Activated B cell treated with CpG ODN at 0.5 μM for 24 hours (primary cell): Measurements from ENCODE around the gene CHSY3. TPM values are rescaled to one million over a fixed set of nuclear protein-coding genes. Genes with fewer than 3 reads are reported as not detected.

Experiments
- ATAC-seq: fragments of 200-7000 bp; cut with Tn5 transposase; one replicate; pipeline ENCODE4 v1.10.0; 2021; ENCODE audit warnings: low read depth, mild to moderate bottlenecking, moderate library complexity
- CTCF ChIA-PET: fragments of 350-600 bp; sonication (Branson Sonifier 250); formaldehyde crosslinking; loops from one replicate; lab custom pipeline; 2021; ENCODE audit warnings: antibody characterized with exemption; lab: Charles Lee
- POLR2A ChIA-PET: fragments of 350-600 bp; sonication (Branson Sonifier 250); formaldehyde crosslinking; loops from one replicate; lab custom pipeline; 2021; ENCODE audit warnings: antibody characterized with exemption; lab: Charles Lee
- DNase-seq: peaks from one replicate; pipeline ENCODE4 v3.0.0; 2022
- H3K27ac Mint-ChIP-seq: one replicate; pipeline ENCODE4 v1.8.0; 2020; ENCODE audit warnings: mixed read lengths
- H3K27me3 Mint-ChIP-seq: one replicate; pipeline ENCODE4 v1.8.0; 2021; ENCODE audit warnings: mixed read lengths
- H3K36me3 Mint-ChIP-seq: one replicate; pipeline ENCODE4 v1.8.0; 2021; ENCODE audit warnings: low read depth, mixed read lengths
- H3K4me1 Mint-ChIP-seq: one replicate; pipeline ENCODE4 v1.8.0; 2021; ENCODE audit warnings: mixed read lengths
- H3K4me3 Mint-ChIP-seq: one replicate; pipeline ENCODE4 v1.8.0; 2020; ENCODE audit warnings: mild to moderate bottlenecking, mixed read lengths
- H3K9me3 Mint-ChIP-seq: one replicate; pipeline ENCODE4 v1.8.0; 2020; ENCODE audit warnings: mixed read lengths
- intact Hi-C: fragments of 100-400 bp; cut with micrococcal nuclease; formaldehyde crosslinking; loops from one replicate; pipeline ENCODE4 v1.15.1; 2024
- total RNA-seq: library from RNA; stranded (reverse); gene quantifications from 2 replicates; pipeline ENCODE4 v1.2.3, GENCODE V29; 2022
- TF ChIP-seq, protein P1 (sequence below): fragments of 200-600 bp; IDR thresholded peaks from one replicate; pipeline ENCODE4 v1.8.0; 2022; ENCODE audit warnings: antibody characterized with exemption, mild to moderate bottlenecking

Gene CHSY3
- total RNA-seq, 1 donor from 2014 or later, result not detected

DNA sequence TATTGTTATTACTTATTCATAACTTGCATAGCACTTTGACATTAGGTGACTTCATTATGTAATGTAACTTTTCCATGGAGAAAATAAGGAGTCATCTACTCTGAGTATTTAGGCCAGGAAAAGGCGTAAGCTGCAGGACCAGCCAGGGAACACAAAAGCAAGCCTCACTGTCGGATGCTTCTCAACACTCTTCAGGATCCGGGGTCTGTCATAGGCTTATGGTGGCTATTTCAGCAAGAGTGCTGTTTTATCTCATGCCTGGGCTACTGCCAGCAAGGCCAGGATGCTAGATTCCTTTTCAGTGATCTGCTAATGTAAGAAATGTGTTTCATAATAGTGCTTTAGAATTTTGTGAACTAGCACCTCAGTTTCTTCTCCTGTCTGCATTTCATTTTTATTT is 162.4 kb downstream of the CHSY3 start:
- TF ChIP-seq, protein P1, sequence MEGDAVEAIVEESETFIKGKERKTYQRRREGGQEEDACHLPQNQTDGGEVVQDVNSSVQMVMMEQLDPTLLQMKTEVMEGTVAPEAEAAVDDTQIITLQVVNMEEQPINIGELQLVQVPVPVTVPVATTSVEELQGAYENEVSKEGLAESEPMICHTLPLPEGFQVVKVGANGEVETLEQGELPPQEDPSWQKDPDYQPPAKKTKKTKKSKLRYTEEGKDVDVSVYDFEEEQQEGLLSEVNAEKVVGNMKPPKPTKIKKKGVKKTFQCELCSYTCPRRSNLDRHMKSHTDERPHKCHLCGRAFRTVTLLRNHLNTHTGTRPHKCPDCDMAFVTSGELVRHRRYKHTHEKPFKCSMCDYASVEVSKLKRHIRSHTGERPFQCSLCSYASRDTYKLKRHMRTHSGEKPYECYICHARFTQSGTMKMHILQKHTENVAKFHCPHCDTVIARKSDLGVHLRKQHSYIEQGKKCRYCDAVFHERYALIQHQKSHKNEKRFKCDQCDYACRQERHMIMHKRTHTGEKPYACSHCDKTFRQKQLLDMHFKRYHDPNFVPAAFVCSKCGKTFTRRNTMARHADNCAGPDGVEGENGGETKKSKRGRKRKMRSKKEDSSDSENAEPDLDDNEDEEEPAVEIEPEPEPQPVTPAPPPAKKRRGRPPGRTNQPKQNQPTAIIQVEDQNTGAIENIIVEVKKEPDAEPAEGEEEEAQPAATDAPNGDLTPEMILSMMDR, result no peak
- Mint-ChIP-seq H3K4me3 (no peak overlapping the region), H3K4me1 (no peaks in the 10 kb centered on the region), H3K9me3 (no peaks in the 10 kb centered on the region), H3K27ac (no peak overlapping the region), H3K27me3 (no peaks in the 10 kb centered on the region), H3K36me3 (no peaks in the 10 kb centered on the region)
- ATAC-seq (no peak), DNase-seq (no peak)
- CTCF ChIA-PET, result no interaction called here
- POLR2A ChIA-PET, result no interaction called here
- intact Hi-C loops, result no loop called here

DNA sequence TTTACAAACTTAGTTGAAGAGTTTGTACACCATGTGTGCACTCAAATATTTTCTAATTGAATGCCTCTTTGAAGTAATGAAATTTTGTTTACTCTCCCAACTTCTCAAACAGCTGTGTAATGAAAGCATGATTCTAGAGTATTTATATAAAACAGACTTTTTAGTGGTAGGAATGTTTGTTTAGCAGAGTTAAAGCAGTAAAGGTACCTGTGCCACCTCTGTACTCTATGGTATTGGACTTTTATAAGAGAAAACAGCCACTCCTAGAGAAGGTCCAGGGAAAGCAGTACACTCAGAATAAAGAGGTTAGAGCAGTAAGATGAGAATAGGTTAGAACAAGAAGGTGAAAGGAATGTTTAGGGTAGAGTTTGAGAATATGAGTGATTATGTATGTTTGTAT is 163.1 kb downstream of the CHSY3 start:
- Mint-ChIP-seq H3K4me1 (no peaks in the 10 kb centered on the region), H3K9me3 (no peaks in the 10 kb centered on the region), H3K4me3 (no peak overlapping the region), H3K27ac (no peak overlapping the region), H3K36me3 (no peaks in the 10 kb centered on the region), H3K27me3 (no peaks in the 10 kb centered on the region)
- no peak for ATAC-seq
- TF ChIP-seq, protein P1, result no peak
- DNase-seq, result no peak
- intact Hi-C loops, result no loop called here
- ChIA-PET CTCF (no interaction called here), POLR2A (no interaction called here)

DNA sequence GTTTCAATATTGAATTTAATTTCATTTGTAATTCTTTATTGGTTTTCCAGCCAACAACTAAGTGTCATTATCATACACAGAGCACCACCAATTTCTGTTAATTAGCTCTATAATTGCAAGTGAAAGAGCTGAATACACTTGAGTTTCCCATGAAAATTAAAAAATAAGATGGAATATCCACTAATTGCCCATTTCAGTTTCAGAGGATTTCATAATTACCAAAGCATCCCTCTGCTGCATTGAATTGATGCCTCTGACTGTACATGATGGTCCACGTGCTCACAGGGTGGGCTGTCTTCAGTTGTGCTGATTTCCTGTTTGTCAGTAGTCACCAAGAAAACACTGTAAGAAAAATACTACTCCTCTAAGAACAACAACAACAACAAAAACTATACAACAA is 163.8 kb downstream of the CHSY3 start:
- intact Hi-C loops, result no loop called here
- Mint-ChIP-seq H3K9me3 (no peaks in the 10 kb centered on the region), H3K4me1 (no peaks in the 10 kb centered on the region), H3K4me3 (no peak overlapping the region), H3K27ac (no peak overlapping the region), H3K27me3 (no peaks in the 10 kb centered on the region), H3K36me3 (no peaks in the 10 kb centered on the region)
- ATAC-seq (no peak), DNase-seq (no peak)
- TF ChIP-seq, protein P1, result no peak
- CTCF ChIA-PET, result no interaction called here
- POLR2A ChIA-PET, result no interaction called here

DNA sequence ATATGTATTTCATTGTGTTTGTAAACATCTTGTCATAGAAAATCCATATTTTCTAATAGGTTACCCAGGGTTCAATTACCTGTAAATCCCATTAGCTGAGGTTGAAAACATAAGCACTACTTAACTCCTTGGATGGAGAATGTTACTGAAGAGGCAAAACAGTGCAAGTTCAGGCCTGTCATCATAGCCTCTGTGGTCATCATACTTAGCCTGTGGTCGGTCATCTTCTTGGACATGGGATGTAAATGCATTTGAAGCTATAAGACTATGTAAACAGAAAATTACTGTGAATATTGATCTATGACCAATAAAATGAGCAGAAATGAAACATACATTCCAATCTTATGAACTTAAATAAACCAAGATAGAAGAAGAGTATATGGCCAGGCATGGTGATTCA is 164.7 kb downstream of the CHSY3 start:
- ATAC-seq (no peak), DNase-seq (no peak)
- TF ChIP-seq, protein P1, result no peak
- Mint-ChIP-seq H3K36me3 (no peaks in the 10 kb centered on the region), H3K4me1 (no peaks in the 10 kb centered on the region), H3K27me3 (no peaks in the 10 kb centered on the region), H3K4me3 (no peak overlapping the region), H3K9me3 (no peaks in the 10 kb centered on the region), H3K27ac (no peak overlapping the region)
- ChIA-PET CTCF (no interaction called here), POLR2A (no interaction called here)
- intact Hi-C loops, result no loop called here

DNA sequence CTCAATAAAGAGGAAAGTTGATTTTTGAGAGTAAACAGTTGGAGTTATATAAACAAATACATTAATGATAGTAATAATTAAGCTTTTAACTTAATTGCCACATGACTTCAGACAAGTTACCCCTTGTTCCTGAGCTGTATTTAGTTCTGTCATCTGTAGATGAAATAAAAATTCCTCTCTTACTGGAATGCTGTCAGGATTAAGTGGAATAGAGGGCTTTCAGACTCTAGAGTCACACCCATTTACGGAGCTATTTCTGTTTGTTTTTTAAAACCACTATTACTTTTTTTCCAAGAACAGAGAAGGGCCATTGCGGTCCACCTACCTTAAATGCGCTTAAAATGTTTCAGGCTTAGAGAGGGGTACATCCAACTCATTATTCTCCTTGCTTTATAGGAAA is 170.6 kb downstream of the CHSY3 start:
- Mint-ChIP-seq H3K4me1 (no peaks in the 10 kb centered on the region), H3K36me3 (no peaks in the 10 kb centered on the region), H3K4me3 (no peak overlapping the region), H3K9me3 (no peaks in the 10 kb centered on the region), H3K27ac (no peak overlapping the region), H3K27me3 (no peaks in the 10 kb centered on the region)
- ChIA-PET POLR2A (no interaction called here), CTCF (no interaction called here)
- ATAC-seq (no peak), DNase-seq (no peak)
- intact Hi-C loops, result no loop called here
- TF ChIP-seq, protein P1, result no peak
